ENCODE measurements around the gene TAF4.

The TAF4 gene

DNA sequence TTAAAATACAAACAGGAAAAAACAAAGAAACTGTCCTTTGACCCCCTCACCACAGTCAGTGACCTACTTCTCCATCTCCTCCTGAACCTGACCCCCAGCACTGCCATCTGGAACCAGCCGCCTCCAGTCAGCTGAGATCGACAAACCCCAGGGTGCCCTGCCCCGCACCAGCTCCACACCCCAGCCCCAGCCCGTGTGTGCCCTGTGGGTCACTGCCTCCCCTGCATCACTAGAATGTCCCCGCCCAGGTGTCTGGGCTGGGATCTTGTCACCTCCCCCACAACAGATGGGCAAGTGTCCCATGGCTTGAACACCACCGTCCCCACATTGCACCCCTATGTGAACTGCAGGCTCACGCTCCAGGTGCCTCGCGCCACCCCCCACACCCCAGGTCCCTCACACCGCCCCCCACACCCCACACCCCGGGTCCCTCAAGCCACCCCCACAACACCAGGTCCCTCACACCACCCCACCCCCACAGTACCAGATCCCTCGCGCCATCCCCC, 13.3 kb downstream of the TAF4 start:
- TF ChIP-seq, protein P1, sequence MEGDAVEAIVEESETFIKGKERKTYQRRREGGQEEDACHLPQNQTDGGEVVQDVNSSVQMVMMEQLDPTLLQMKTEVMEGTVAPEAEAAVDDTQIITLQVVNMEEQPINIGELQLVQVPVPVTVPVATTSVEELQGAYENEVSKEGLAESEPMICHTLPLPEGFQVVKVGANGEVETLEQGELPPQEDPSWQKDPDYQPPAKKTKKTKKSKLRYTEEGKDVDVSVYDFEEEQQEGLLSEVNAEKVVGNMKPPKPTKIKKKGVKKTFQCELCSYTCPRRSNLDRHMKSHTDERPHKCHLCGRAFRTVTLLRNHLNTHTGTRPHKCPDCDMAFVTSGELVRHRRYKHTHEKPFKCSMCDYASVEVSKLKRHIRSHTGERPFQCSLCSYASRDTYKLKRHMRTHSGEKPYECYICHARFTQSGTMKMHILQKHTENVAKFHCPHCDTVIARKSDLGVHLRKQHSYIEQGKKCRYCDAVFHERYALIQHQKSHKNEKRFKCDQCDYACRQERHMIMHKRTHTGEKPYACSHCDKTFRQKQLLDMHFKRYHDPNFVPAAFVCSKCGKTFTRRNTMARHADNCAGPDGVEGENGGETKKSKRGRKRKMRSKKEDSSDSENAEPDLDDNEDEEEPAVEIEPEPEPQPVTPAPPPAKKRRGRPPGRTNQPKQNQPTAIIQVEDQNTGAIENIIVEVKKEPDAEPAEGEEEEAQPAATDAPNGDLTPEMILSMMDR (IDR thresholded peaks at IDR 0.05; ENCODE audit: low read depth, low read length): no peak
- no peak for DNase-seq (ENCODE audit: low read depth, low spot score)
- no peak overlapping the region for H3K4me3 ChIP-seq (ENCODE audit: low read depth, low read length)
- in situ Hi-C loops (cut with HindIII; ENCODE audit: low sequenced_read_pairs): no loop called here

DNA sequence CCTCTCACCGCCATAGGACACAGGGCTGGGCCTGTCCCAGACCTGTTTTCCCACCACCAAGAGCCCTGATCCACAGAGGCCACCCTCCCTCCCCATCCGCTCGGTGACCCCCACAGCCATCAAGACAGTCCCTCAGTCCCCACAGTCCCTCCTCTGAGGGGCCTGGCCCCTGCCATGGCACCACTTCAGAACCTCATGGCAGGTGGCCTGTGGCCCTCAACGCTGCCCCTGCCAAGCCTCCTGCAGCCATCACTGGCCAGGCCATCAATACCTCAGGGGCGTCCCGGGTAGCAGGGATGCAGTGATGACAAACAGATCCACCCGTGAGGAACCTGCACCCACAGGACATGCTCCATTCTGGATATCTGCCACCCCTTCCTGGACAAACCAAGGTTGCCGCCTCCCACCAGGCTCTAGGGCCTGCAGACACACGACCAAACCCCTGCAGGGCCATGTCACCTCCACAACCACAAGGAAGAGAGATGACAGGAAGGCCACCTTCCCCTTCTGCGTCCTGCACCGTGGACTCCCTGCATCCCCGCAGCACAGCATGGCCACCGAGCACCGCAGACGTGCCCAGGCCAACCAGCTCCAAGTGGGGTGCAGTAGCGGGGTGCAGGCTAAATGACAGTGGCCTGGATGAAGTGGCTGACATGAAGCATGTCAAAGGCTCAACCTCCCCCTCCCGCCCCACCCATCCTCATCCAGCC, 14.0 kb downstream of the TAF4 start:
- TF ChIP-seq, protein P1 (IDR thresholded peaks at IDR 0.05; ENCODE audit: low read depth, low read length): no peak
- no peak for DNase-seq (ENCODE audit: low read depth, low spot score)
- H3K4me3 ChIP-seq (ENCODE audit: low read depth, low read length): no peak overlapping the region
- in situ Hi-C loops (cut with HindIII; ENCODE audit: low sequenced_read_pairs): no loop called here

DNA sequence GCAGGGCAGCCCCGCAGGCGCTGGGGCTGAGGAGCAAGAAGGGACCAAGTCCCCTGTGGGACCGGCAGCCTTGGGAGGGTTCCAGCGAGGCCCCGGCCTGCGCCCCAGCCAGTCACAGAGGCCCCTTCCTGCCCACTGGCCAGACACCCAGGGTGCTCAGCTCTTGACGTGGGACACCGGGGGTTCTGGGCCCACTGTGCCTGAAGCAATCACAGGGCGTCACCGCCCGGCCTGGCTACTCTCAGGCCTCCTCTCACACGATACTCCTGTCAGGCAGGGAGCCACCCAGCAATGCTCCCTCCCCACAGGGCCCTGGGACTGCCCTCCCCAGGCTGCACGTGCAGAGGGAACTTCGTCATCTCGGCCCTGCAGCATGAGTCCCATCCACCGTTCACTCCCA, 14.5 kb downstream of the TAF4 start:
- no peak for DNase-seq (ENCODE audit: low read depth, low spot score)
- TF ChIP-seq, protein P1 (IDR thresholded peaks at IDR 0.05; ENCODE audit: low read depth, low read length): no peak
- no peak overlapping the region for H3K4me3 ChIP-seq (ENCODE audit: low read depth, low read length)
- in situ Hi-C loops (cut with HindIII; ENCODE audit: low sequenced_read_pairs): no loop called here

DNA sequence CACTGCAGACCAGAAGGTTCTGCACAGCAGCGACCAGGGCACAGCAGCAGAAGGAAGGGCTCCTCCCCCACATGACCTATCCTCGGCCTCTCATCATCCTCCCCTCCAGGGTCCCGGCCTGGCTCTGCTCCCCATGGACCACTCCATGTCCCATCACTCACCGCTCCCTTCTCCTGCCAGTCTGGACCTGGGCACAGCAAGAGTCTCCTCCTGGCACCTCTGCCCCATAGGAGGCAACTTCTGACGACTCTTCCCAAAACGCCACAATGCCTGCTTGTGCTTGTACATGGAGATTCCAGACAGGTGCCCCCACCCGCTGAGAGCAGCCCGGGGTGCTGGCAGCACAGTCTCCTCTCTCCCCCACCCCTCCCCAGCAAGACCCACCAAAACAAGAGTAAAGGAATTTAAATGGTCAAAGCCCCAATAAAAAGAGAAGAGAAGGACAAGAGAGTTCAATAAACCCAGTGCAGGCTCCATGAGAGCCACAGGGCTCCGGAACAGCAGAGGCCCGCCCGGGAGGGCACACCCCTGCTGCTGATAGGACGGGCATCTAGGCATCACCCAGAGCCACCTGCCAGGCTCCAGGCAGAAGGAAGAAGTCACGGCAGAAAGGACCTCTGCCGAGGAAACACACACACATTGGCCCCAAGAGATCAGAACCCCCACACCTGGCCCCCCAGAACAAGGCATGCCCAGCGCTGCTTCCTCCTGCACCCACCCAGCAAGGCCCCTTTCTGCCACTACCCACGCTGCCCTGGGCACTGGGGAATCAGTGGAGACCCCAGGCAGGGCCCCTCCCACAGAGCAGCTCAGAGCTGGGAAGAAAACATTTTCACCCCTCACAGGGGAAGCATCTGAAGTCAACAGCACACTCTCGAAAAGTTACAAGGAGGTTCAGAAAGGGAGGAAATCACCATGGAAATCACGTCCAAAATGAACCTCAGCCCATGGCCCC, 15.2 kb downstream of the TAF4 start:
- TF ChIP-seq, protein P1 (IDR thresholded peaks at IDR 0.05; ENCODE audit: low read depth, low read length): no peak
- in situ Hi-C loops (cut with HindIII; ENCODE audit: low sequenced_read_pairs): no loop called here
- no peak for DNase-seq (ENCODE audit: low read depth, low spot score)
- no peak overlapping the region for H3K4me3 ChIP-seq (ENCODE audit: low read depth, low read length)

DNA sequence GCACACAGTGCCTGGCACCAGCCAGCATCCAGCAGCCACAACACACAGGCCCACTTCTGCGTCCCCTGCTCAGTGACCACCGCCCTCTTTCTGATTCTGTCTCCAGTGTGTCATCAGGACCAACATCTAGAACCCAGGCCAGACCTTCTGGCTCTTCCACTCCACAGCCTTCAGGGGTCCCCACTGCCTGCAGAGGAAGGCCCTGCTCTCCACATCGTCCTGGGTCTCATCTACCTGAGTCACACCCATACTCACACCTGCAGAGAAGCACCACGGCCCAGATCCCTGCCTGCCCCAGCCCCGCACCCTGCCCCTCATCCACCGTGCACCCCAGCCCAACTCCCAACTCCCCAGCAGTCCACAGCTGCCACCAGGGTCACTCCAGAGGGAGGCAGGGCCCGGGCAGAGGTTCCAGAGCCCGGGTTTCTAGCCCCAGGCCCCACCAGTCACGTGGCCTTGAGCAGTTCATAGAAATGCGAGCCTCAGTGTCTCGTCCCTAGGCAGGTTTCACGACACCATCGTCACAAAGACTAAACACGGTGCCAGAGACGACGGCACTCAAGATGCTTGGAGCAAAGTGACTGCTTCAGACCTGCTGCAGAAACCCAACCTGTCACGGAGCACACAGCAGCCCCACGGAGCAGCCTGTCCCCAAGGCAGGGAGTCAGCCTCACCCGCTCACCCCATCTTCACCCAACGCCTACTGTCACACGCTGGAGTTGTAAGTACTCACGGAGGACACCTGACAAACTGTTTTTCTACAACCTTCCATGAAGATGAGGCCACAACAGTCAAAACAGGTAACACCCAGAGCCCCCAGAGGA, 16.1 kb downstream of the TAF4 start:
- no peak for DNase-seq (ENCODE audit: low read depth, low spot score)
- TF ChIP-seq, protein P1 (IDR thresholded peaks at IDR 0.05; ENCODE audit: low read depth, low read length): no peak
- in situ Hi-C loops (cut with HindIII; ENCODE audit: low sequenced_read_pairs): no loop called here
- no peak overlapping the region for H3K4me3 ChIP-seq (ENCODE audit: low read depth, low read length)

DNA sequence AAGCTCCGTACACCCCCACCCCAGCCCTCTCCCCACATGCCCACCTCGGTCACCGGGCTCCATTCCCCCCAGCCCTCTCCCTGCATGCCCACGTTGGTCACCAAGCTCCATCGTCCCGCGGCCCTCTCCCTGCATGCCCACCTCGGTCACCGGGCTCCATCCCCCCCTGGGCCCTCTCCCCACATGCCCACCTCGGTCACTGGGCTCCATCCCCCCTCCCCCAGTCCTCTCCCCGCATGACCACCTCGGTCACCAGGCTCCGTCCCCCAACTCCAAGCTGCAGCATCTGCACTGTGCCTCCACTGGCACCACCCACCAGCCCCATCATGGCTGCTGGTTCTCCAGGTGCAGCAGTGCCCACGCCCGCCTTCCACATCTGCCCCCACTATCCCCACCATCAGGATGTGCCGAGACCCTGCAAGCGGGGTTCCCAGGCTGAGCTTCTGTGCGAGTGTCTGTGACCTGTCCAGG, 16.8 kb downstream of the TAF4 start:
- in situ Hi-C loops (cut with HindIII; ENCODE audit: low sequenced_read_pairs): no loop called here

More for the DNA sequence above, 16.8 kb downstream of the TAF4 start:
- H3K4me3 ChIP-seq (ENCODE audit: low read depth, low read length): no peak overlapping the region
- no peak for DNase-seq (ENCODE audit: low read depth, low spot score)
- TF ChIP-seq, protein P1 (IDR thresholded peaks at IDR 0.05; ENCODE audit: low read depth, low read length): no peak

Measured in astrocyte of the spinal cord (primary cell).